Measurements from ENCODE around the gene HS3ST3A1.
"Not testable (repeated sequence)": the region's sequence is repeated elsewhere in the genome, so short reads cannot be mapped to it uniquely, and the experiment has no call there.

The HS3ST3A1 gene

DNA sequence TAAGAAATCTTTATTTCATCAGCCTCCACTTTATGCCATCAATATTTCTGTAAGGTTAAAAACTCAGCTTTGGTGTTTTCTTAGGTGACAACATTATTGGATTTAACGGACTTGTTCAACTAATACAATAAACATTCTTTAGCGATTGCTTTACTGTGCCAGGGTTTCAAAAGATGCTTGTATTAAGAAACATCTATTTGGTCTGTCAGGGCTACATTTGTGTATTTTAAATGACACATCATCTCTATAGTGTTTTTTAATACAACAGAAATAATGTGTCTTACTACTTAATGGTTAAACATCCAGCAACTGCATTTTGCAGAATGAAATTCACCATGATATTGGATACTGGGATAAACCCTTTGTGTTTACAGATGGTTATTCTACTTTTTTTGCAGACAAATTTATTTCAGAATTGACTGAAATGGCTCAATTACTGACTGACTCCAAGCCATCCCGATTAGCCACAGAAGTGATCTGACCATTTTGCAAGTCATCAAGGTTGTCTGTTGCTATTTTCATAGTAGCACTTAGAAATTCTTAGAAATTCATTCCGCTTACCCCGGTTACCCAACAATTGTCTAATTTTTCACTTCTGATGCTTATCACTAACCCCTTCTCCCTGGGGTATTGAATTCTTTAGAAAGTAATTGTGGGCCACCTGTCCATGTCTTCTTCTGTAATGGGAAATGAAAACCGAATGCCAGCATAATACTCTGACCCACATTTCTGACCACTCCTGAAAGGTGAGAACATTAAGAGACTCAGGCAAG, 63.7 kb downstream of the HS3ST3A1 start:
- no peak for DNase-seq

DNA sequence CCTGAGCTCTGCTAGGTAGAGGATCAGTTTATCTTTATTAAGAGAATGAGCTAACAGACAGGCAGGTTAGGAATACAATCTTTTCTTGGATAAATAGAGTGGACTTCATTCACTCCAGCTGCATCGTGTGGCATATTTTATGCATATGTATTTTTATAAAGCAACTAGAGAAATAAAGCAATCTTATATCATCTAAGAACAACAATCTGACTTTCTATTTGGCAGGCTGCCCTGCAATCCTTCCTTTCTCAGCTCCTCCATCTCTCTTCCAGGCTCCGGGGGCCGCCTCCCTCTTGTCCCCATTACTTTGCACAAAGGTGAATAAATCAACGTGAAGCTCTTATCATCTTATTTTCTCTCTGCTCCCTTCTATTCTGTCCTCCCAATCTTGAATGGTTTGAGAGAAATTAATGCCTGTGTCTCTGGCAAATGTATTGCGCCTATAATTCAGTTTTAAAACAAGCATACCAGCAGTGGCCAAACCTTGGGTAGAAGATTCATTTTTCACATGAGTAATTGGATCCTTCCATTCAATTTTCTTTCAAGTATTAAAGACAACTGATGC, 64.5 kb downstream of the HS3ST3A1 start:
- no peak for DNase-seq

DNA sequence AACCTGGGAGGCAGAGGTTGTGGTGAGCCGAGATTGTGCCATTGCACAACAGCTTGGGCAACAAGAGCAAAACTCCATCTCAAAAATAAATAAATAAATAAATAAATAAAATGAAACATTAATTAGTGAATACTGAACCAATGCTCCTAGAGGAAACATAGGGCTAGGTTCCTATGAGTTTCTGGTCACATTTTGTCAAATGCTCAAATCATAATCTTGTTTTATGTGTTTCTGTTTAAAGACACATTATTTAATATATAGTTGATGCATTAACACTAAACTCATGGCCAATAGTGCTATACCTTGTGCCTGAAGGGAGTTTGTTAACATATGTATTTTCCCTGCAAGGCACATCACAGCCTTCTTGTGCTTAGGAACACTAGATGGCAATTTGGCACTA, 66.8 kb downstream of the HS3ST3A1 start:
- DNase-seq: no peak

DNA sequence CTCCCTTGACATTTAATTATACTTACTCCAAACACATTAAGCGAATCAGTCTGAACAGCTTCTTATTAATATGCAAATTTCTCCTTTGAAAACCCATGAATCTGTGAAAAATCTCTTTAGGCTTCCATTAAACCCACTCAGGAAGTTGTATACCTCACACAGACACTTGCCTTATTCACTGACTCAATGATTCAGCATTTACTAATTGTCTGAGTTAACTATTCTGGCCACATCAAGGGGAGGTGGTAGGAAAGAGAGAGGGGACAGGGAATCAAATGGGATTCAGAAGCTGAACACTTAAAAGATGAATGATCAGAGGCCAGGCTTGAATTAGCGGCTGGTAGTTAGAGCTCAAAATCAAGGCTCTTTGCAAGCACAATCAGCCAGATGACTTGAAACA, 70.0 kb downstream of the HS3ST3A1 start:
- DNase-seq: no peak

DNA sequence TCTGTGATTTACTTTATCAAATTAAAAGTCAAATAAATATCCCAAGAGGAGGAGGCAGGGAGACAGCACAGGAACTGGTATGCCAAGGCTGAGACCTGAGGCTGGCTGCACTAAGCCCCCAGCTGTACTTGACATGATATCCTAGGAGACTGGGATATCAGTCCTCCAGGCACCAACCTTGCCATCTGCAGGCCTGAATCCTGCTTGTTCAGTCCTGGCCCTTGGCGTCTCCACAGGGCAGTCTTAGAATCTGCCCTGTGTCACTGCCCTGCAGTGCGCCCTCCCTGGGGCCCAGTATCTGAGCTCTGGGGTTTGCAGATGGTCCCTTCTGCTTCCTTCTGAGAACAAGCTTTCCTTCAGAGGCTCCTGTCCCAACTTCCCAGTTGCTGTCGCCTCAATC, 75.9 kb downstream of the HS3ST3A1 start:
- DNase-seq: no peak

DNA sequence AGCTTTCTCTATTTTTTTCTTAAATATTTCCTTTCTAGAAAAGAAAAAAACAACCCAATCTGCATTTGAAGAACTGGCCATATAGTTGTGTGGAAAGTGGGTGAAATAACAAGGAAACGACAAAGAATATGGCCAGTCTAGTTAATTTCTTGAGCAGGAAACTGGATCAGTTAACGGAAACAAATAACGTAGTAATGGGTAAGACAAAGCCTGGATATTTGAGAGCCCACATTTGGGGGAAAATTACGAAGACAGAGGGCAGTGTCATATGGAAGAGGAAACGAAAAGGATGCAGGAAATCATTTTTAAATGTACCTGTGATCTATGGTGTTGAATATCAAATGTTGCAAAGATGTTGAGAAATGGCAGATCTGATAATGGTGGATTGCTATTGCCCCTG, 78.6 kb downstream of the HS3ST3A1 start:
- DNase-seq: no peak

DNA sequence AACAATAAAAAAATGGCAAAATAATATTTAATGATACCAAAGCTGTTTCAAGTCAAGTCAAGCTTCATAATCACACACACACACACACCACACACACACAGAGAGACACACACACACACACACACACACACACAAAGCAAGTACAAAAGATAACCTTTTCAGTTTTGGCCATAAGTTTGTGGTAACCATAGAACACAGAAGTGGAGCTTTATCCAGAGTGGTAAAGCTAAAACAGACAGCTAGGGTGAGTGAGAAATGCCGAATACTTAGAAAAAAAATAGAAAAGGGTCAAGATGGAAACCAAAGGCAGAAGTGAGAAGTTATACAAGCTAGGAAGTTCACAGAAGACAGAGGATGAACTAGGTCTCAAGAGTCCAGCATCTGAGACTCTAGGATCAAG, 79.0 kb downstream of the HS3ST3A1 start:
- no peak for DNase-seq

DNA sequence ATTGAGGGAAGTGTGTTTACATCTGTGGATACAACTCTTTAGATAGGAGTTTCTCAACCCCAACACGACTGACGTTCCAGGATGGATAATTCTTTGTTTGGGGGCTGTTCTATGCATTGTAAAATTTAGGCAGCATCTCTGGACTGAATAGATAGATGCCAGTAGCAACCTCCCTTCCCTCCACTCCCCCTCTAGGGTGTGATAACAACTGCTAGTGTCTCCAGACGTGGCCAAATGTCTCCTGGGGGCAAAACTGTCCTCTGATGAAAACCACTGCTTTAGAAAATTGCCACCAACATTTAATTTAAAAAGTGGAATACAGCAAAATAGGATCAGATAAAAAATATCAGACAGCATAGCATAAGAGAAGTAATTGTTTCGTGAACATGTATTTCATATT, 79.9 kb downstream of the HS3ST3A1 start:
- DNase-seq: no peak

DNA sequence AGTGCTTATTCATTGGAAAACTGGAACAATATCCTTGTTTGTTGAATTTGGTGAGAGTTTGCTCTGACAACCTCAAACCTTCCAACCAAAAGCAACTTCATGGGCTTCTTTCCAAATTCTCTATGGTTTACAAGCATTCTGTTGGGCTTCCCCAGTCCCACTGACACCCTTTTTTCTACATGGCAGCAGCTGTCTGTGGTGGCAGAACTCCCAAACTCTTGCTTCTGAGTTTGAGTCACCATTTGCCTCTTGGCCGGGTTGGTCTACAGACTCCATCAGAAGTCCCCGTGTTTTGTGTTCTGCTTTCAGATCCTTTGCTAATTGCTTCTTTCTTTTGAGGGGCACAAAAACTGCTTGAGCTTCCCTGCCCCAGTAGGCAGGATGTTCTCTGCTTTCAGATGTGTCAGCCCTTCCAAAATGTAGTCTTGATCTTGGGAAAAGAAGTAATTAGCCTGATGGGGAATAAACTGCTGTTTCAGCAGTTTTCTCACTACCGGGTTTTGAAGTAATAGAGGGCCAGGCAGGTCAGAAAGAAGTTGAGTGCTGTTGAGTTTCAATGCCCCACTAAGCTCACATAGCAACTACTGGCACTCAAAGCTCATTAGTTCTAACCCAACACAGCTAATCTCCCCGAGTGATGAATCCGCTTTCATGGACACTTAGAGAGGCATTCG, 80.7 kb downstream of the HS3ST3A1 start:
- DNase-seq: no peak

DNA sequence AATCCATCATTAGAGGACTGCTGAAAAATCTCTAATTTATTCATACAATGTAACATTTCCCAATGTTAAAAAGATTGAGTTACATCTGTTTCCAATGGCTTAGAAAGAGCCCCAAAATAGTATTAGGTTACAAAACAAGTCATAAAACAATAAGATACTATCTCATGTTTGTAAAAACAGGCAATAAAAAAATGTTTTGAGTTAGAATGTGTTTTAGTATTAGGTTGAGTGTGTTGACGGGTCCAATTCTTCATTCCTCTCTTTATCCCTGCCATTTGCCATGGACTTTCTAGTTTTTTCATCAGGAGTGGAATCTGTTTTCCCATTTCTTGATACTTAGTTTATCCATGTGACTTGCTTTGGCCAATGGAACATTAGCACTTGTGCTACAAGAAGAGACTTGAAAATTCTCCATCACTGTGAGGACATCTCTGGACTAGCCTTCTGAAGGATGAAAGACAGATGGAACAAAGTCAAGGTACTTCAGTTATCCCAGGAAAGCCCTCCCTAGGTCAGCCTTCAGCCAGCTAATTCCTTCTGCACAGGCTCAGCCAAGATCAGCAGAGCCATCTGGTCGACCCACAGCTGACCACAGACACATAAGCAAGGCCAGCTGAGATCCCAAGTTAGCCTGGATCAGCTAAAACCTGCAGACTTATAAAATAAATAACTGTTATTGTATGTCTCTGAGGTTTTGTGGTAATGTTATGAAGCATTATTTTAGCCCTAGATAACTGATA, 83.3 kb downstream of the HS3ST3A1 start:
- no peak for DNase-seq

DNA sequence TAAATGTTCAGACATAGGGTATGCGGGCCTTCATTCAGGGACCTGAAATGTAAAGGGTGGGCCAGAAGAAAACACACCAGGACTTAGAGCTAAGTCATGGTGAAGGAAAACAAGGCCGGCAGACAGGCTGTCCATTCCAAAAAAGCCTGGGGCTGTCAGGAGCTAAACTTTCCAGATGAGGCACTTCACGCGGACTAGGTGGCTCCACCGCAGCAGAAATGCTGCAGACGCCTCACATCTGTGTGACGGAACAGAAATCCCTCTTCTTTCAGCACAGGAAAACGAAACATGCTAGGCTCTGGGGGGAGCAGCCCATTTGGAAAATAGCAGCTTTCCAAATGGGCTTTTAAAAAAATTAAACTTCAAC, 88.7 kb downstream of the HS3ST3A1 start:
- DNase-seq: no peak

DNA sequence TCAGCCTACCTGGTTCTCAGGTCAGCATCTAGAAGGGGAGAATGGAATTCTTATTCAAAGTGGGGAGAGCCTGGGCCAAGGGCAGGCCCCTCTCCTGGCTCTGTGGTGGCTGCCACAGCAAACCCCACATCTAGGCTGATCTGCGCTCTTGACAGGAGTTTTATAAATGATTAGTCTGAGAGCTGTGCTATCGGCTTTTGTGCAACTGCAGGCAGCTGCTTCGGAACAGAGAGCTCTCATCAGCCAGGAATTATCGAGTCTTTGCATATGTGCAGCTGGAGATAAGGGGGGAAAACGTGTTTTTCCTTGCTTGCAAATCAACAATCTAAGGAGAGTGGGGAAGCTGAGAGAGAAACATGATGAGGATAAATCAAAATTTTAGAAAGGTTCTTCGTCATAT, 91.7 kb downstream of the HS3ST3A1 start:
- DNase-seq: no peak

DNA sequence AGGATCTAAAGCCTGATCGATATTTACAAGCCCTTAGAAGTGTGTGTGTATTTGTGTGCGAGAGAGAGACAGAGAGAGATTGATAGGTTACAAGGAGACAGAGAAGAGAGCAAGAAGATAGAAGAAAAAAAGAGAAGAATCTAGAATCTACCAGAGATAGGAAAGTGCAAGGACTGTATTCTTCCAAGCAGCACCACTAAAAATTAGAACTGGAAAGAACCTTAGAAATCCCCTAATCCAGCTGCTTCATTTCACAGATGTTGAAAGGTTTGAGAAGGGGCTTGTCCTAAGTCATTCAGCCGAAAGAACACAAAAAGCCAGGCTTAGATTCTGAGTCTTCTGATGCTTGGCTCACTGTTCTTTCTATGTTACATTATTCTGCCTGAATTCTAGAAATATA, 92.2 kb downstream of the HS3ST3A1 start:
- no peak for DNase-seq

DNA sequence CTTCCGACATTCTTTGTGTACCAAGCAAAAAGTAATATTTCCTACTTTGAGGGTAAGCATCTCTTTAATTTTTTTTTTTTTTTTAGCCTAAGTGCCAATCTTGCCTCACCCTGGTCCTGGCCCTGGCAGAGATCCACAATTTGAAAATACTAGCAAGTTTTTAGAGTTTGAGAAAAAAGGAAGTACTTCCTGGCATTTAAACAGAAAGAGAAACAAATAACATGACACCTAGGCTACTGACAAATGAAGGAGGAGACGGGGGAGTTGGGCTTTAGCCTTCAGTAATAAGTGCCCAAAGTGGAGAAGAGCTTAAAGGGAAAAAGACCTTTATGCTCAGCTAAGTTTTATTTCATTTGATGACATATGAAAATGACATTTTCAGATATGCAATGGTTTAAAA, 92.8 kb downstream of the HS3ST3A1 start:
- no peak for DNase-seq

DNA sequence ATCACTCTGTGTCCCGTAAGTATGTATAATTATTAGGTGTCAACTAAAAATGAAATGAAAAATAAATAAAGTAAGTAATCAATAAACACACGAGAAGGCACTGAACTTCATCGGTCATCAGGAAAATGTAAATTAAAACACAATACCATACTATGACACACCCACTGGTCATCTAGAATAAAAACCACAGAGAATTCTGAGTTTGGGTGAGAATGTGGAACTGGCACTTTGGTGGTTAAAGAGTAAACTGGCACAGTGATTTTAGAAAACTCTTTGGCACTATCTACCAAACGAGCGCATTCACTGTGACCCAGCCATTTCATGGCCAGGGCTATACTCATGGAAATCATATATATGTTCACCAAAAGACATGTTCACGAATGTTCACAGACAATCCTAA, 98.2 kb downstream of the HS3ST3A1 start:
- DNase-seq: no peak

DNA sequence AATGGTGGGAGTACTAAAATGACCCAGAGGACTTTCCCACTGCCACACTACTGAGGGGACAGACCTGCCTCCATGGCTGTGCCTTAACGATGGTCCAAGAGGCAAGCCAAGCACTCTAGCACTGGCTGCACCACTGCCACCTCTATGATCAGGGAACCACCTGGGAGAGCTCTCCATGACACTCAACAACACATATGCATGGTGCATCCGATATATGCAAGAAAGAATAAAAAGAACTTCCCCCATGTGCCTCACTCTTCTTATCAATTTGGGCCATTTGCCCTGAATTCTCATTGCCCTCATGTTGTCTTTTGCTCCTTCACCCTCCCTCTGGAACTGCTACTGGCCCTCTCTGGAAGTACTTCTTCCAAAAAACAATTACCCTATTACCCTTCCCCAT, 99.5 kb downstream of the HS3ST3A1 start:
- no peak for DNase-seq

DNA sequence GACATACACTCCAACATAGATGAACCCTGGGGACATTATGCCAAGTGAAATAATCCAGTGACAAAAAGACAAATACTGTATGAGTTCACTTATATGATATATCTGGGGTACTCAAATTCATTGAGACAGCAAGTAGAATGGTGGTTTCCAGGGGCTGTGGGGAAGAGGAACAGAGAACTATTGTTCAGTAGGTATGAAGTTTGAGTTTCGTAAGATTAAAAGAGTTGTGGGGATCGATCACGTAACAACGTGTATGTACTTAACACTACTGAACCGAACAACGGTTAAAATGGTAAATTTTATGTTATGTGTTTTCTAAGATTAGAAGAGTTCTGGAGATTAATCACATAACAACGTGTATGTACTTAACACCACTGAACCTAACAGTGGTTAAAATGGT, 100.8 kb downstream of the HS3ST3A1 start:
- DNase-seq: no peak

DNA sequence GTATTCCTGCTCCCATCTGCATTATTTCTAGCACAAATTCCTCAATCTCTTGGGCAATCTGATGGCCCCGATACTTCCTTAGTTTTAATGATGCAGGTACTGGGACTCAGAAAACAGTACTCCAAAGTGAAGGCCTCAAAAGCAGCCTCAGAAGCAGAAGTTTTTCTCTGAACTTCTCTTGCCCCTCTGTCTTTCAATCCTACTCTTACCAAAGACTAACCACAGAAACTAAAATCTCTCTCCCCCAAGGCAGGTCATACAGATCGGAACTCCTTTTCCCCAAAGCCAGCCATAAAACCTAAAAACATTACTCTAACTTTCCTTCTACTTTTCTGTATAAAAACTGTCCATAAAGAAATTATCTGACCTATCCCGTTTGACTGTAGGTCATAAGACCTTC, 103.5 kb downstream of the HS3ST3A1 start:
- no peak for DNase-seq

DNA sequence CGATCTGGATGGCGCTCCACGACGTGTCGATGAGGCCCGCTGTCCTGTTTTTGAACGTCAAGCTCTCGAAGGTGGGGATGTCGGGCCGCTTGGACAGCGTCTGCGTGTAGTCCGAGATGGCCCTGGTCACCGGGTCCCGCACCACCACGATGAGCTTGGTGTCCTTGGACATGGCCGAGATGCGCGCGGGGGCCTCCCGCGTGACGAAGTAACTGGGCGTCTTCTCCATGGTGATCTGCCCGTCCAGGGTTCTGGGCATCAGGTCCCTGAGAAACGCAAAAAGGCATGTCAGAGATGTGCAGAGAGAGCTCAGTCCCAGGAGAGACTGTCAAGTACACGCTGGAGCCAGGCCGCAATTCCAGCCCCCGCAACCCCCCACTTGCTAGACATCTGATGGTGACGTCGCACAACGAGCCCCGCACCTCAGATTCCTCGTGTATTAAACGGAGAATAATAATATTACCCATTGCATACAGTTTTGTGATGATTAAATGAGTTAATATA, 105.1 kb downstream of the HS3ST3A1 start:
- not testable (repeated sequence) for DNase-seq

DNA sequence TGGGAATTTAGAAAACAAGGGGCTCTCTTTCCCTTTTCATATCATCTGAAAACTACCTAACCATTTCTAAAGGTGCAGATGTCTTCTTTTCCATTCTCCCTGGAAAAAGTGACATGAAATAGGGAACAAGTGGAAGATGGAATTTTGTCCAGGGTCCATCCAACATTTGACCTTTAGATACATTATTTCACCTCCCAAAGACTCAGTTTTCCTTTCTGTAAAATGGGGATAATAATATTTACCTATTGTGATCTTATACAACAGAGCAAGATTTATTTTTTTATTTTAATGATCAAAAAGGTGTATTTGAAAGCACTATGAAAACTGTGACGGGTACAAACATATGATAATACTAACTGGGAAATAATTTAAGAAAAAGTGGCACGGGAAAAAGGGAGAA, 106.3 kb downstream of the HS3ST3A1 start:
- no peak for DNase-seq

DNA sequence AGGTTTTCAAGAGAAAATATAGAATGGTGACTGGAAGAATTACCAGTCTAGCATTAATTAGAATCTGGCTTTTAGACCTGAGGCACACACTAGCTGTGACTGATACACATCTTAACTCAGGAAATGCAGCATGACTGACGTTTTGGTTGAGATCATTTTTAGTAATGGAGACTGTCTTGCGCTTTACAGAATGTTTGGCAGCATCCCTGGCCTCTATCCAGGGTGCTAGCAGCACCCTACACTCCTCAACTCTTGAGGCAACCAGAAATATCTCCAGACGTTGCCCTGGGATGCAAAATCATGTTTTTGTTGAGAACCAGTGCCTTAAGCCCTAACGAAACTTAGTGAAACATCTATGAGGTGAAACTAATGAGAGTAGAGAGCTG, 109.0 kb downstream of the HS3ST3A1 start:
- no peak for DNase-seq

DNA sequence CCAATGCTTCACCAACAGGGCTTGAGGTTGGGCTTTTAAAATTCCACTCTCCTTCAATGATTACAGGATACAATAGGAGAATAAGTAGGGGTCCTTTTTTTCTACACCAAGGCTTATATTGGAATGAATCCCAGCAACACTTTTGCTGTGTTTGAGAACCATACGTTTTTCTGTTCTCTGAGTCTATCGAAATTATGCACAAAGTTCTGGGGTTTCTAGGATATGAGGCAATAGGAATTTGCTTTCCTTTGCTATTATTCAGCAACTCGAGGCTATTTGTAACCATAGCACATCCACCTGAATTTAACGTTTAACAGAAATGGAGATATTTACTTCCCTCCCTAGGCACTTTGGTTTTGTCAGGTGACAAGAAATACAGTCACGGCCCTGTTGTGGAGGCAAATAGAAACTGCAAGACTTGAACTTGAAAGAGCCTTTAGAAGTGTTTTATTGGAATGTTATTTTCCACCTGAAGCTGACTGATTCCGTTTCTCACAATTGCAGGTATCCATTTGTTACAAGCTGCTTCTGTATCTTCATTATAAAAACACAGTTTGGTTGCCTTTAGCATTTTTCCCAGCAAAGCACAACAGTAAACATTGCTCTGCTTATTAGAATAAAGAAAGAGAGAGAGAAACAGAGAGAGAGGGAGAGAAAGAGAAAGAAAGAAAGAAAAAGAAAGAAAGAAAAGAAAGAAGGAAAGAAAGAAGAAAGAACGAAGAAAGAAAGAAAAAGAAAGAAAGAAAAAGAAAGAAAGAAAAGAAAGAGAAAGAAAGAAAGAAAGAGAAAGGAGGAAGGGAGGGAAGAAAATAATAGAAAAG, 109.6 kb downstream of the HS3ST3A1 start:
- DNase-seq: peak; percentile 1 to 30

DNA sequence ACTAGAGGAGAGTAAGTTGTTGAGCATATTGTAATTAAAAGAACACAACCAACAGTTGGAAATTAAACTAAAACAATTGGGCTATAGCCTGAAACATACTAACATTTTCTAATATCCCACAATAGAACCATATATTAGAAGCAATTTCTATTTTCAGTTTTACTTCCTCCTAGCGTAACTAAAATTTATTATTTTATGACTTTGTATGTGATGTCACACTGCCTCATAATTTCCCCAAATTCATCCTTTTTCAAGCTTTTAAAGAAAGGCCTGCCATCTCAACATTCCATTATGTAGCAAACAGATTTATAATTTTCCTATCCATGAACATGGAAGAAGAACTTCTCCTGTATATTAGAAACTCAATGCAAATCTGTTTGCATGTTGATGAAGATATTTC, 110.2 kb downstream of the HS3ST3A1 start:
- no peak for DNase-seq
